Measurements from ENCODE around the gene IL1RAPL2.
"Not testable (repeated sequence)": the region's sequence is repeated elsewhere in the genome, so short reads cannot be mapped to it uniquely, and the experiment has no call there.

IL1RAPL2 gene

DNA sequence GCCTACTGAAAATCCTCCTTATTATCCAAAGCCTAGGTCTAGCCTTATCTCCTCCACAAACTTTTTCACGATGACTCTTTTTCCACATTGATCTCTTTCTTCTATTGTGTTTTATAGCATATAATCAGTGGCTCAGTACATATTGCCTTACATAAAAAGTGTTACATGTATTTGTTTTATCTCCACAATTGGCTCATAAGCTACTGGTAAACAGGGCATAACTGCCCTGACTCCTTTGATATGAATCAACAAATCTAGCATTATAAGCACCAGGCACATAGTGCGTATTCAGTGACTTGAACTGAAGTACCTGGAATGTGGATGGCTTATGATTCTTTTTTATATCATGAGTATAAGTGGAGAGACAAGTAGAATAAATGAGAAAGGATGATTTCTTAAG lies 447.7 kb downstream of the IL1RAPL2 start:
- TF ChIP-seq, protein P1, sequence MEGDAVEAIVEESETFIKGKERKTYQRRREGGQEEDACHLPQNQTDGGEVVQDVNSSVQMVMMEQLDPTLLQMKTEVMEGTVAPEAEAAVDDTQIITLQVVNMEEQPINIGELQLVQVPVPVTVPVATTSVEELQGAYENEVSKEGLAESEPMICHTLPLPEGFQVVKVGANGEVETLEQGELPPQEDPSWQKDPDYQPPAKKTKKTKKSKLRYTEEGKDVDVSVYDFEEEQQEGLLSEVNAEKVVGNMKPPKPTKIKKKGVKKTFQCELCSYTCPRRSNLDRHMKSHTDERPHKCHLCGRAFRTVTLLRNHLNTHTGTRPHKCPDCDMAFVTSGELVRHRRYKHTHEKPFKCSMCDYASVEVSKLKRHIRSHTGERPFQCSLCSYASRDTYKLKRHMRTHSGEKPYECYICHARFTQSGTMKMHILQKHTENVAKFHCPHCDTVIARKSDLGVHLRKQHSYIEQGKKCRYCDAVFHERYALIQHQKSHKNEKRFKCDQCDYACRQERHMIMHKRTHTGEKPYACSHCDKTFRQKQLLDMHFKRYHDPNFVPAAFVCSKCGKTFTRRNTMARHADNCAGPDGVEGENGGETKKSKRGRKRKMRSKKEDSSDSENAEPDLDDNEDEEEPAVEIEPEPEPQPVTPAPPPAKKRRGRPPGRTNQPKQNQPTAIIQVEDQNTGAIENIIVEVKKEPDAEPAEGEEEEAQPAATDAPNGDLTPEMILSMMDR (IDR thresholded peaks at IDR 0.05; ENCODE audit: control insufficient read depth, insufficient read depth, low read depth, low read length, missing control alignments) = no peak
- no peak overlapping the region for H3K4me3 ChIP-seq (ENCODE audit: control insufficient read depth, low read depth, low read length)
- DNase-seq (ENCODE audit: low read depth) = no peak

DNA sequence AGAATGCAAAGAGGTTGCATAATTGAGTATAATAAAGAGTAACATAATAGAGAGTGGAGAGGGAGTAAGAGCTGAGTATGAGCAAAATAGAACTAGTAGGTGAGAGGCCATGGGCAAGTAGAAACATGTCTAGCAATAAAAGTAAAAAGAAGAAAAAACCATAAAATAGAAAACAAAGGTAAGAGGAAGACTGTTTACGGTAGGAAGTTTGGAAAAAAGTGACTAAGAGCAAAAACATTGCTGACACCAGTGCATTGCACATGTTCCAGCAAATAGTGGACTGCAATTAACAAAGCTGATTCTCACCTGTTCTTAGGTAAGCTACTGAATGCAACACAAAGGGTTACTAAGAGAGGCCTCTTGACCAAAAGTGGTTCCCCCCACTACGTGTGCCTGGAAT lies 451.6 kb downstream of the IL1RAPL2 start:
- DNase-seq (ENCODE audit: low read depth) = no peak
- TF ChIP-seq, protein P1 (IDR thresholded peaks at IDR 0.05; ENCODE audit: control insufficient read depth, insufficient read depth, low read depth, low read length, missing control alignments) = no peak
- no peak overlapping the region for H3K4me3 ChIP-seq (ENCODE audit: control insufficient read depth, low read depth, low read length)

DNA sequence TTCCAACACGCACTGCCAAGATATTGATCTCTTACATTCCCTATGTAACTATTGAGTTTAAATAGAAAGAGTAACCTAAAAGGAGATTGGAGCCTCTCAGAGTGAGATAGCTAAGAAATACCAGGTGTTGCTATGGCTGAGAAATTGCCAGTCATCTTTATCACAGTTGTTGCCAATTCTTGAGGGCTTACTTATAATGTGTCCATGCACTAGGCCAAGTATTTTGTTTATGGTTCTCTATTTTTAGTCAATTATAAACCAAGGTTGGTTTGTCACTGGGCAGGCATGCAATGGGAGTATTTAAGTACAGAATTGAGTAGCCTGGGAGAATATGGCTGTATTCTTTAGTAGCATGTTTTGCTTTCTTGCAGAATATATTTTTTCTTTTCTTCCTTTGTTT lies 452.9 kb downstream of the IL1RAPL2 start:
- H3K4me3 ChIP-seq (ENCODE audit: control insufficient read depth, low read depth, low read length) = no peak overlapping the region
- TF ChIP-seq, protein P1 (IDR thresholded peaks at IDR 0.05; ENCODE audit: control insufficient read depth, insufficient read depth, low read depth, low read length, missing control alignments) = no peak
- DNase-seq (ENCODE audit: low read depth) = no peak

DNA sequence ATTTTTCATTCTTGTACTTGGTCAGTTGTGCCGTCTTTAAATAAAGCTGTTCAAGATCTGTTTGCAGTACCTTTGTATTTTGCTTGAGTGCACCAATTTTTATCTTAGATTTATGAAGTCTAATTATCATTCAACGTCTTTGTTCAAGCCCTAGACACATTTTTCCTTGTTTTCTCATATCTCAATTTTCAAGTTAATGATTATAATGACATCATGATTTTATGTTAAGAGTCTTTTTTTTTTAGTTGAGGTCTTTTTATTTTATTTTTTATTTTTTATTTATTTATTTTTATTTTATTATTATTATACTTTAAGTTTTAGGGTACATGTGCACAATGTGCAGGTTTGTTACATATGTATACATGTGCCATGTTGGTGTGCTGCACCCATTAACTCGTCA lies 463.0 kb downstream of the IL1RAPL2 start:
- DNase-seq (ENCODE audit: low read depth); H3K4me3 ChIP-seq (ENCODE audit: control insufficient read depth, low read depth, low read length): not testable (repeated sequence)

DNA sequence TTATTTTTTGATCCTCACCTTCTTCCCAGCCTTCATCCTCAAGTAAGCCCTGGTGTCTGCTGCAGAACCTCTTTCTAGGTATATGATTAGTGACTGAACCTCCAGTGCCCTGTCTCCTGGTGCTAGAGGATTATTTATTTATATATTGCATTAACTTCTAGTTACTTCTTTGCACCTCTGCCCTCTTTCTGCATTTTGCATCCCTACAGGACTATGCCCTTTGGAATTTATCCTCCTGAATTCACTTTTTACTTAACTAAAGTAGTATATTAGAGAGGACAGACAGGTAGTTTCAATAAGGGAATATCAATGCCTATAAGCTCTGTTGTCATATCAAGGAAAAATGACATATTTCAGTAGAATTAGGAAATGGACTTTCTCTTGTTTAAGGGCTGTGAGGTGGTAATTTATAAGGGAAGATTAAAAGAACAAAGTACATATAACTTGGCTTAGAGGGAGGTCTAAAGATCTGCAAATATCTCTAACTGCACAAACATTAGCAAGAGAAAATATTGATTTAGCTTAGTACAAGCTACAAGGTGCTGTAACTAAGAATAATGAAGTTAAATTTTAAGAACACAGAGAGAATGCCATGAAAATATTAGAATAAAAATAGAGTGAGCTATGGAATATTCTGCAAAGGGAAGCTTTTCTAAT lies 472.8 kb downstream of the IL1RAPL2 start:
- no peak overlapping the region for H3K4me3 ChIP-seq (ENCODE audit: control insufficient read depth, low read depth, low read length)
- no peak for DNase-seq (ENCODE audit: low read depth)
- TF ChIP-seq, protein P1 (IDR thresholded peaks at IDR 0.05; ENCODE audit: control insufficient read depth, insufficient read depth, low read depth, low read length, missing control alignments) = no peak

DNA sequence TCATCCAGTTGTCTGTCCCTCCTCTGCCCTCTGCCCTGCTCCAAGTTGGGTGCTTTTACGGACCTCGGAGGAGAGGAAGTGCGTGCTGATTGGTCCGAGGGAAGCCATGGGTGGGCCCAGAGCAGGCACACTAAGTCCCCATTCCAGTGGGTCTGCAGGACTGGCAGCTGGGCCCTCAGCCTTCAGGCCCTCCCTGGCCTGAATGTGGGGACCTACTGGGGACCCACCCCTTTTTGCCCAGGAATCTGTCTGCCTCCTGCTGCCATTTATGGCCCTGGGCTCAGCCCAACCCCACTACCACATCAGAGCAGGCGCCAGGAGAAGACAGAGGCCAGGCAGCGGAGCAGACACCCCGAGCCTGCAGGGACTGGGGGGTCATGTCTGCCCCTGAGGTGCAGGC lies 484.9 kb downstream of the IL1RAPL2 start:
- DNase-seq (ENCODE audit: low read depth) = no peak
- TF ChIP-seq, protein P1 (IDR thresholded peaks at IDR 0.05; ENCODE audit: control insufficient read depth, insufficient read depth, low read depth, low read length, missing control alignments) = no peak
- H3K4me3 ChIP-seq (ENCODE audit: control insufficient read depth, low read depth, low read length) = no peak overlapping the region

DNA sequence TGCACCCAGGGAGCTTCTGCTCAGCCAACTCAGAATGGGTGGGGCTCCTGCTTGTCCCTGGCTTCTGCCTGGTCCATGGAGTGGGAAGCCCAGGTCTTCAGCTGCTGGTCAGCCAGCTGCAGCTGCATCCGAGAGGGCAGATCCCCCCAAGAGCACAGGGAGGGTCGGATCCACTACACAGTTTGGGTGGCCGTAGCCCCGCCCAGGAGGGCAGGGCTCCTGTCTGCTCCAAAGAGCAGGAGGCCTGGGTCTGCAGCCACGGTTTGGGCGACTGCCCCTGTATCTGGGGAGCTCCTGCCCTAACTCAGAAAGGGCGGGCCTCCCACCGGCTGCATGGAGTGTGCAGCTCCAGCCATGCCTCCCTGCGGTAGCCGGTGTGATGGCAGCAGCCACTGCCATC lies 485.4 kb downstream of the IL1RAPL2 start:
- H3K4me3 ChIP-seq (ENCODE audit: control insufficient read depth, low read depth, low read length) = no peak overlapping the region
- no peak for DNase-seq (ENCODE audit: low read depth)
- TF ChIP-seq, protein P1 (IDR thresholded peaks at IDR 0.05; ENCODE audit: control insufficient read depth, insufficient read depth, low read depth, low read length, missing control alignments) = no peak
